ENCODE results near the gene DUOXA2.
"Not testable (repeated sequence)": the region's sequence is repeated elsewhere in the genome, so short reads cannot be mapped to it uniquely, and the experiment has no call there.

Gene DUOXA2

DNA sequence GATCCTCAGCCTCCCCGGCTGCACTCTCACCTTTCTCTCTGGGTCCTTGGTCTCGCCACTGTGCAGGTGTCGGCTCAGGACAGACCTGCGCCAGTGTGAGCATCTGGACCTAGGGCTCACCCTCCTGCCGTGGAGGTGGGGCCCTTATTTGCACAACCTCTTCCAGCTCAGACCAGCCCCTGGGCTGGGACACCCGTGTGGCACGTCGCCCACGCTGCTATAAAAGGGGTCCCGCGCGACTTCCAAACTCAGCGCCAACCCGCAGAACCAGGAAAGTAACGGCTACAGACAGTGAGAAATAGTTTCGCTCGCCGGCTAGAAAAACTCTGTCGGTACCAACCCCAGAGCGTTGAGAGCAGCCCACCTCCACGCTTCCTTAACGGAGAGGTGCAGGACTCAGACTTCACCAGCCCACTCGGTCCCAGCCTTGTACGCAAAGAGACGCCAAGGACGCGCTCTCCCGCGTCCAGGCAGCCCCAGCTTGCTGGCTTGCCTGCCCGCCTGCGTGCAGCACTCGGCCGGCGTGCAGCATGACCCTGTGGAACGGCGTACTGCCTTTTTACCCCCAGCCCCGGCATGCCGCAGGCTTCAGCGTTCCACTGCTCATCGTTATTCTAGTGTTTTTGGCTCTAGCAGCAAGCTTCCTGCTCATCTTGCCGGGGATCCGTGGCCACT lies at the start of gene DUOXA2, which contains the start of gene DUOX2:
TSS of gene DUOXA2 (plus strand) at position 251 of the 675 bp plus-strand sequence. CDS start at position 531, 280 bp downstream.
TSS of gene DUOX2 (minus strand) at position 97 of the 675 bp plus-strand sequence. CDS start 761 bp downstream, outside the sequence.
- FAIRE-seq, result no peak

DNA sequence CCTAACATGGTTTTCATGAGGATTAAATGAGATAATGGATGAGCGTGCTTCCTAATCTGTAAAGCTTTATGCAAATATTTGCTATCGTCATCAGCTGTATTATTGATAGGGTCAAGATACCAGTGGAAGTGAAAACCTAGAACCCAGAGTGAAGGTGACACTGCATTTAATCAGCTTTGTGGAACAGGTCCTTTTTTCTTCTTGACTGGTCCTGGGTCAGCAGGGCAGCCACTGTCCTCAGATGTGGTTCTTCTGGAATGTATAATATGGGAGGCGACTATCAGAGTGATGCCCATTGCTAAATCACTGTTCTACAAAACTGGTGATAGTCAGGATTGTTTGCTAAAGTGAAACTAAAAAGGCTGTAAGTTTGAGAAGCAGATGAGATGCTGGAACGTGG lies 49.7 kb upstream of the DUOXA2 start:
- FAIRE-seq, result no peak

DNA sequence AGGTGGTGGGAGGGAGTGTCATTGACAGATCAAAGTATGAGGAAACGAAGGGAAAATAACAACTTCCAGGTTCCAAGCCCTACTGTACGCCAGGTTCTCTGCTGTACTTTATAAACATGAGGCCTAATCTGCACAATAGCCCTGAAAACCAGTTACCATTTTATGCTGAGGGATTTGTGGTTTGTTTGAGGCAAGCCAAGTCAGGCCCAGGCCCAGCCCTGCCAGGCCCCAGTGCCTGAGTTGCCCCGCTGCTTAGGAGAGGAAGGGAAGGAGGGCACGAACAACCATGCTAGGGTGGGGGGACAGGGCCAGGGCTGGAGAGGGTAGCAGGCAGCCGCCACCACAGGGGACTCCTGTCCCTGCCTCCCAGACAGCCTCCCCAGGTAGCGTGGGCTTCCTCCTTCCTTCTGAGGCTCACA lies 44.2 kb upstream of the DUOXA2 start:
- FAIRE-seq, result not testable (repeated sequence)

DNA sequence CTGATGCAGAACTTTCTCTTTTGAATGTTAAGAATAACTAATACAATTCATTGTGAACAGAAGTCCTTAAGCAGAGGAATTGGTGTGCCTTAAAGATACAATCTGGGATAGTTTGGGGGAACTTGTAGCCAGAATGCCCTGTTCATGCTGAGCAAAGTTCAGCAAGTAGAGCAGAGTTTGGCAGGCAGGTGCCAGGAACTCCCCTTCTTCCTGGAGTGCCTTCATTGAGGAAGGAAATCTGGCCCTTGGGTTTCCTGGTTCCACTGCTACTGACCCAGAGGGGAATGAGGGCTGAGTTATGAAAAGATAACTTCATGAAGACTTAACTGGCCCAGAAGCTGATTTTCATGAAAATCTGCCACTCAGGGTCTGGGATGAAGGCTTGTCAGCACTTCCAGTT lies 40.5 kb upstream of the DUOXA2 start:
- FAIRE-seq, result not testable (repeated sequence)

DNA sequence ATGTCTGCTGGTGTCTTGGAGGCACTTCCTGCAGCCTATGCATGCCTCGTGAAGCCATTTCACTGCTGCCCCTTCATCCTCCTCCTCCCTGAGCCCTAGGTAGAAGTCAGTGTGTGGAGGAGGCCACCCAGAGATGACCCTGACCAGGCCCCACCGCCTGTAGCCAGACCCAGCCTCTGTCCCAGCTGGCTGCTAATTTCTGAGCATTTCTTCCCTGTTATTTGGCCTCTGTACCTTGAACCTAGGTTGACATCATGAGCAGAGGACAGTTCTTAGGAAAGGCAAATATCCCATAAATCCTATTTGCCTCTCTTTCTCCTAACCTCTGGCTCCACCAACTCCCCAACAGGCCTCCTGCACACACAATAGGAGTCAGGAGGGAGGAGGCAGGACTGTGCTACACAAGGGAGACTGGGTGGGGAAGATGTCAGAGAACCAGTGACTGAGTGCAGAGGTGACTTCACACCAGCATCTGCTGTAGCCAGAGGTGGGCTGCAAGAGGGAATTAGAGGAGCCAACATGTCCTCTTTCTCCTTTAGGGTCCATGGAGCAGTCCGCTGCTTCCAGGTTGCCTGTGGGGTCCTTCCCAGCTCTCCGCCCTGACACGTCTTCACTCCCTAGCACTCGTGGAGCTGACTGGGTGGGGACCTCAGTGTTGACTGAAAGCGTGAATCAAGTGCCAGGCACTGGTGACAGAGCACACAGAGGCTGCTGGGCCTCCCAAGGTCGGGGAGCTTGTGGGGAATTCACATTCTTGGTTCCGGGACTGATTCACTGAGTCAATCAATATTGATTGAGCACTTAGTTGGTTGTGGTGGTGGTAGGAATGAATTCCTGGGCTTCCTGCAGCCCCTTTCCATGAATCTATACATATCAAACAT lies 38.4 kb upstream of the DUOXA2 start:
- not testable (repeated sequence) for FAIRE-seq

DNA sequence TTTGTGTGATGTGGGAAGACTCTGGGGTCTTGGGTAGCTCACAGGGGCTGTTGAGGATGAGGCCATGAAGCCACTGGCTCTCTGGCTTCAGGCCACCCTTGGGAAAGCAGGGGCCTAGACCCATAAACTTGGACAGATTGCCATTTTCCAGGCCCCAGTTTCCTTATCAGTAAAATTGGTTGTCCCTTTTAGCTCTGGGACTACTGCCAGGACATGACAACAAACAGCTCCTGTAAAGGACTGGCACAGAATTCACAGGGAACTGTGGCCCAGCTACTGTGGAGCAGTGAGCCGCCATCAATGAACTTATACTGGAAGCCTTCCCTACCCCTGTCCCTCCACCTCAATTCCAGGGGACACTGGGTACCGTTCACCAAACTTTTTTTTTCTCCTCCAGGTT lies 36.7 kb upstream of the DUOXA2 start:
- not testable (repeated sequence) for FAIRE-seq

DNA sequence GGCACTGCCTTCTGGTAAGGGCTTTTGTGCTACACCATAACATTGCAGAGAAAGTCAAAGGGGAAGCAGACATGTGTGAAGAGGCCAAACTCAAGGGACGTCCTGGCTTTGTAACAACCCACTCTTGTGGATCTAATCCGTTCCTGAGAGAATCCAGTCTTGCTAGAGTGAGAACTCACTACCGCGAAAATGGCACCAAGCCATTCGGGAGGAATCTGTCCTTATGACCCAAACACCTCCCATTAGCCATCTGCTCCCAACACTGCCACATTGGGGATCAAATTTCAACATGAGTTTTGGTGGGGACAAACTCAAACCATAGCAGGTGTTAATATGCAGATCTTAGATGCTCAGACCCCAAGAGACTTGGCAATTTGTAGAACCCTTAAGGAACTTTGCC lies 34.9 kb upstream of the DUOXA2 start:
- FAIRE-seq, result not testable (repeated sequence)

DNA sequence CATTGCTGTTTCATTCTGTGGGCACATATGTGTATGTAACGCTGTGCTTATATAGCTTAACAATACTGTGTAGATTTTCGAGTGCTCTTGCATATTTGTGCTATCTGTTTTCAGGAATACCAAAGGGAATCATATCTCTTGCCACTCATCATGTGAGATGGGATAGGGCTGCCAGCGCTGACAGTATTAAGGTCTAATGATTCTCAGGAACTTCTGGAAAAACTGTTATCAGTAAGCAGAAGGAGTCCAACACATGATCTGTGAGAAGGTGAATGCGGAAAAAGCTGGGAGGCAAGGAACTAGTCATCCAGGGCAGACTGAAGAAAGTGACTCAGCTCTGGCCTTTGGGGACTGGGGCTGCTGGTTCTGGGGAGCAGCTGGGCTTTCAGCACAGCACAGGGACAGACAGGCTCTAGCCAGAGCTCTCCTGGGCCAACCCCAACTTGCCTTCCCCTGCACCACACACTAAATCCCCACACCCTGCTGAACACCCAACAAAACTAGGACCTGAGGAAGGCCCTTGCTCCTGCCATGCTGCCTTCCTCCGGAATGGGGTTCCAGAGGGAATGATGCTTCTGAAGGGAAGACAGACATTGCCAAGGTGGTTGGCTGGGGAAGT lies 34.4 kb upstream of the DUOXA2 start:
- FAIRE-seq, result not testable (repeated sequence)

DNA sequence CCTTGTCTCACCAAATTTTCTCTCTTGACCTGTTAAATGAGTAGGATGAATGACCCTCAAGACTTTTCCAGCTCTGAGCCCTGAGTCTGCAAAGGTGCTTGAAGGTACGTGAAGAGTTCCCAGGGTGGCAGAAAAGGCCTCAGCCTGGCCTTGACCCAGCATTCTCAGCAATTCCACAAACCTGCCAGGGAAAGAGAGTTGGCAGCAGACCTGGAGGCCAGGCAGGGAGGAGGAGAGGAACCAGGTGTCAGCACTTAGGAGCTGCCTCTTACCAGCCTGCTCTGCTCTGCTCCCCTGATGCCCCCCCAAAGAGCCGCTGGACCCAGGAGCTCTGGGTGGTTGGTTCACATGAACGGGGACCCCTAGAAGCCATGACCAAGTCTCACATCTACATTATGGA lies 33.5 kb upstream of the DUOXA2 start:
- not testable (repeated sequence) for FAIRE-seq

DNA sequence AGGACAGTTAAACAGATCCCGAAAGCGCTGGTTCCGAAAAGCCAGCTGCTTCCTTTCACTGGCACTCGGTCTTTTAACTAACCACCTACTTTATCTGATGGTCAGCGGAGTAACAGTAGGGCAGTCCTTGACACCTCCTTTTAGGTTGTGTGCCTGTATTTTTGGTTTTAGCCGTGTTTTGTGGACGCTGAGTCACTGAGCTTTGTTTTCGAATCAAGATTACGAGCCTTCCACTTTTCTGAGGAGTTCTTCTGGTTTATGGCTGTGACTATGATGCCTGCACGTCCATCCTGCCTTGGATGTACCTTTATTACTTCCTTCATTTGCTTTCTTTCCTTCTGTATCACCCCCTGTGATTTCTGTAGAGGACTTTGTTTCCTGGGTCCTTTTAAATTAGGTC lies 31.7 kb upstream of the DUOXA2 start:
- not testable (repeated sequence) for FAIRE-seq

DNA sequence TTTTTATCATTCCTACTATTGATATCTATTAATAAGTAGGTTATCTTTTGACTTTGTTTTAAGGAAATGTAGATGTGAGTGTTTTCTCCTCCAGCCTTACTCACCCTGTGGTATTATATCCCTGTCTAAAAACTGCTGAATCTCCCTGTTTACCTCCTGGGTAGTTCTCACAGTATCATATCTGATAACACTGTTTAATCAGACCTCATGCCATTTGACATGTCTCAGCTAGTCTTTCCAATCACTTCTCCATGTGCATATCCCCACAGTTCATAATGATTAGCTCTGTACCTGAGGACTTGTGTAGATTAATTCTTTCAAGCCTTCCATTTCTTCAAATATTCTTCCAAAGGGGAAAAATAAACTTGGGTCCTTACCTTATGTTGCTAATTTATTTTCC lies 30.9 kb upstream of the DUOXA2 start:
- no peak for FAIRE-seq

DNA sequence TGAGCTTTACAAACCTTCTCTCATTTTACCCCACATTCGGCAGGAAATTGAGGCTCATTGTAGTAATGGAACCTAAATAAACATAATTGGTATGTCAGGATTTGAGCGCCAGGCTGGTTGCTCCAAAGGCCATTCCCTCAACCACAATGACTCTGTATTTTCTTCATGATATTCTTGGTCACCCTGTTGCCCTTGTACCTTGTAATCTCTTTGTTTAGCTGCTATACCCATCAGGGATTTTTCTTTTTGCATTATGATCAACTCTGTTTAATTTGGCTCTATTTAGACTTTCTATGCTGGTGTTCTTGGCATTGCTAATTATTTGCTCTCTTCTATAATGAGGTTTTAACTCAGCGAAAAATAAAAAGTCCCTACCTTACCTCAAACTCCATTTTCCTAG lies 30.0 kb upstream of the DUOXA2 start:
- FAIRE-seq, result no peak

DNA sequence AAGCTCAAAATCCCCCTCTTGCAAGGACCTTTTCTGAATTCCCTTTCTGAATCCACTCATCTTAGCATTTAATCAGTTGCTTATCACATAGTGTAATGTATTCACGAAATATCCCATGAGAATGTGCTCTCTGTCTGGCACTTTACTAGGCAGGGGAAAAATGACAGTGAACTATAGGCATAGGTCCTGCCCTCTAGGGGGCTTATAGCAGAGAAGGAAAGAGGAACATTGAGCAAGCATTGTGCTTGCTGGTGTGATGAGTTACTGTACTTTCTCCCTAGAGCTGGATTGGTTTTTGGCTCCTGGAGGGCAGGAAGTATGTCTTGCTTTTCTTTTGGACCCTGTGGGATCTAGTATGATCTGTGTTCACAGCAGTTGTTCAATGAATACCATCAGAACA lies 26.6 kb upstream of the DUOXA2 start:
- no peak for FAIRE-seq

DNA sequence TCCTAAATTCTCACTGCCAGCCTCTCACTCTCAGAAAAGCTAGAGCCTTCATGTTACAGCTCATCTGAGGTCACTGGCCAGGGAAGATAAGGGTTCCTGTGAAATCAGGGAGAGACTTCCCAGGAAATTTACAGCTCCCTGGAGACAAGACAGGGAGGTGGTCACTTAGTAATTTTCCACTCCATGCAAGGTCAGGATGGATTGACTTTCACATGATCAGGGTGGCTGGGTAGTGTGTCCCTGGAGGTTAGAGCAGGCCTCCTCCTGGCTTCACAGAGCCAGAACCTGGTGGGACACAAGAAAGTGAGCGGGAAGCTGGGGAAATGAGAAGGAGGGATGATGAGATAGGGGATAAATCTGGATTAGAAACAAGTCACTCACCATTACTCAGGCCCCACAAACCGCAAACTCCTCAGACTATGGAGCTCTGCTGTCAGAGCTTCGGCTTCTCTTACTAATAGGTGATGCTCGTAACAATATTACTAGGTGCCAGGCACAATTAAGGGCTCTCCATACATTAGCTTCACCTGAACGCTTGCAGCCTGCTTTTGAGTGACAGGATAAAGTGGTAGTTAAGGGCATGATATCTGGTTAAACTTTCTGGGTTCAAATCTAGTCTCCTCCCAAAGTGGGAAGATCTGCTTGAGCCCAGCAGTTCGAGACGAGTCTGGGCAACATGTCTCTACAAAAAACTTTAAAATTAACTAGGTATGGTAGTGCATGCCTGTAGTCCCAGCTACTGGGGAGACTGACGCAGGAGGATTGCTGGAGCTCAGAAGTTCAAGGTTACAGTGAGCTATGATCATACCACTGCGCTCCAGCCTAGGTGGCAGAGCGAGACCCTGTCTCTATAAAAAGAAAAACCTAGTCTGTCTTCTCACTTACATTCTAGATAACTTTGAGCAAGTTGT lies 25.1 kb upstream of the DUOXA2 start:
- no peak for FAIRE-seq

DNA sequence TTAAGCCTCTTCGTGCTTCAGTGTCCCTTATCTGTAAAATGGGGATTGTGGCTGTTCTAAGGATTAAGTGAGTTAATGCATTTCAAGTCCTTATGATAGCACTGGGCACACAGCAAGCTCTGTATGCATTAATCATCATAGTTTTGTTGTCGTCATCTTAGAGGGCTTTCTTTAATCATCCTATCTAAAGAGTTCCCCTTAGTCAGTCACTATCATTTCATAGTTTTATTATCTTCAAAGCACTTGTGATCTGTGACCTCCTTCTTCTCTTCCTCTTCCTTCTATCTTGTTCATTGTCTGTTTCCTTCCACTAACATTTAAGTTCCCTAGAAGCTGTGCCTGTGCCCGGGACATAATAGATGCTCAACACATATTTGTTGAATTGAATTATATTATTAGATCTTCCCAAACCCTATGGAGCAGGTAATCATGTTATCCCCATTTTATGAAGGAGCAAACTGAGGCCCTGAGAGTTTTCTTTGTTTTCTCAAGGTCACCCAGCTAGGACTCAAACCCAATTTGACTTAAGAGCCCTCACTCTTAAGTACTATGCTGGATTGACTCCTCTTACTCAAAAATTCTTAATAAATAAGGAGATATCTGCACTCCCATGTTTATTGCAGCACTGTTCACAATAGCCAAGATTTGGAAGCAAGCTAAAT lies 24.3 kb upstream of the DUOXA2 start:
- no peak for FAIRE-seq

DNA sequence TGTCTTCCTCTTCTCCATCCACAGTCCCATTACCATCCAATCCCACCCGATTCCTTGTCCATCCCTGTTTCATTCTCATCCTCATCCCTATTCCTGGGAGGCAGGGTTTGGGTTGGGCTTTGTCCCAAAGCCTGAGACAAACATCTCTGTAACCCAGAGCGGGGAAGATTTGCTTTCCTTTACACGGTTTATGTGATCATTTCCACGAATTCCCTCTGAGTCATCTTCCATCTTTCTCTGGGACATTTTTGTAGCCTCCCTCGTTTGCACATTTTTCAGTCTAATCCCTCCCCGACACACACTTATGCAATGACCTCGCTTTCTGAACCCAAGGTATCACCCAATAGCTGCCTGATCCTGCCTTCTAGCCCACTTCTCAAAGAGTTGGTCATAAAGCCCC lies 23.0 kb upstream of the DUOXA2 start:
- FAIRE-seq, result no peak

DNA sequence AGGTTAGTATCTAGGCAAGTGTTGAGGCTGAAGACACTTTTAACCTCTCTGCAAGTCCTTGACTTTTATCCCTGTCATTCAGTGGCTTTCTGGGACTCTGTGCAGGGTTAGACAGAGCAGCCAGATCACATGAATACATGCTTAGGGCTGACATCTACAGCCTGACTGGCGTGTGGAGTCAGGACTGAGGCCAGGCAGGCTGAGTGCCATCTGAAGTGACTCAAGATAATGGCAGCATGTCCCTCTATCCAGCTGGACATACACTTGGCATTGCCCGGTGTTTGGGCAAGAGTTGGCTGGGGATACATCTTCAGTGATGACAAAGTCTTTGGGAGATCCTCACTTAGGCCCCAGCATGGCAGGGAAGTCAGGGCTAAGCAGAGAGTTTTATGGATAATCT lies 22.6 kb upstream of the DUOXA2 start:
- FAIRE-seq, result no peak

DNA sequence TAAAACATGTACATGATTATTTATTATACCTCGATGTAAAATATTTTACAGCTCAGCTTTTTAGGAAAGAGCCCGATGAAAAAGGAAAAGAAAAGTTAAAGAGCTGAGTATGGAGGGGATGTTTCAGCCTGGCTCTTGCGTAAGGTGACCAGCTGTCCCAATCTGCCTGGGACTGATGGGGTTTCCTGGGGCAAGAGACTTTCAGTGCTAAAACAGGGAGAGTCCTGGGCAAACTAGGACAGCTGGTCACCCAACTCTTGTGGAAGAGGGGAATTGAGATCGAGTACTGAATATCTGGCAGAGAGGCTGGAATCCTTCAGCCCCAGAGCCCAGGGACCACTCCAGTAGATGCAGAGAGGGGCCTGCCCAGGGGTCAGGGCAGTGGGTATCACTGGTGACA lies 21.1 kb upstream of the DUOXA2 start:
- FAIRE-seq, result no peak

DNA sequence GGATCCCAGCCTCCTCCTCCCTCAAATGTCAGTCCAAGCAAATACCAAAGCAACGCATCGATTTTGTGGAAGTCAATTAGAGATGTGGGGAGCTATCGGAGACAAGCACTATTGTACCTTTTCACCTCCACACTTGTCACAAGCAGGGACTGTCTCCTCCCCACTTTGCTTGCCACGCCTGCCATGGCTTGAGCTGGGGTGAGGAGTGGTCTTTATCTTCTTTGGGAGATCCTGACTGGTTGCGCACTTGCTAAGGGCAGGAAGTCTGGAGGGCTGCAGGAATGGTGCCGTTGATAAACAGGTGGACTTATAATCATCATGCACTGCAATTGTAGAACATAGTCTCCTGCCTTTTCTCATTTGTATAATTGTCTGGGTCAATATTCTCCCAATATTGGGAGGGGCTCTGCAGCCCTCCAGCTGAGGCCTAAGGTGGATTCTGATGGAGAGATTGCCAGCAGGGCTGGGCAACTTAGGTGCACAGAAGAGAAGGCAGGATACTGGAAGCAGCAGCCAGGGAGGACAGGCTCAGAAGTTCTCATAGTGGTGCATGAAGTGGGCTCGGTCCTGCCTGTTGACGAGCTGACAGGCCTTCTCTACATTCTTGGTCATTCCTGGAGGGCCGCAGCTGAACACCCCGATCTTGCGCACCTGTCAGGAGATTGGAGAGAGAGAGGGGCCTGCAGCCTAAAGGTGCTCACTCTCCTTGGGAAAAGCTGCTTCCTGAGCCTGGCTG lies 20.3 kb upstream of the DUOXA2 start:
- no peak for FAIRE-seq

DNA sequence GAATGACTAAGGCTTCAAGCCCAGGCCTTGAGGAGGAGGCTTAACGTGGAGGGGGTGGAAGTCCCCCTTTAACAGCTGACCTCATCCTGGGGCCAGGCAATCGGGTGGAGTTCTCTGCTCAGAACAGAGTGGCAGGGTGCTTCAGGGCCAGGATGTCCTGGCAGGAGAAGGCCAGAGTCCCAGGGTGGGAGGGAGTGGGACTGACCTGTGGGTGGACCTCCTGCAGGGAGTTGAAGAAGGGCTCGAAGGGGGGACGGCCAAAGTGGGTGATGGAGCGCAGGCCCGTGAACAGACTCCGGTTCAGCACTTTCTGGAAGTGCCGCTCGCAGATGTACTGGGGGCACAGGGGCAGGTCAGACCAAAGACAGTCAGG lies 19.8 kb upstream of the DUOXA2 start:
- no peak for FAIRE-seq

DNA sequence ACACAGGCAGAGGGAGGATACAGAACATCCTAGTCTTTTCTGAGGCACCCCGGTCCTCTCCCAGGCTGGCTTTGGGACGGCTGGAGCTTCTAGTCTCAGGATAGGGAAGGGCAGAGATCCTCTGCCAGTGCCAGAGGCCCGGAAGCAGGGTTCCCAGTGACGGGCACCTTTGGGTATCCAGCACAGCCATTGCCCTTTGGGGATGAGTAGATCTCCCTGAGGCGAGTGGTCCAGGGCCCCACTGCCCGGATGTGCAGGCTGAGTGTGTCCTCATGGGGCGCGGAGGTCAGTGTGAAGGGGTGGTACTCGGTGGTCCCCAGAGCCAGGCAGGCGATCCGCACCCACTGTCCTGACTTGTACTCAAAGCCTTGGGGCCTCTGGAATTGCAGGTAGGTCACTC lies 18.5 kb upstream of the DUOXA2 start:
- FAIRE-seq, result no peak

Data from TTC549 (cell line).